ACC112 (cell line): Measurements from ENCODE around the gene MPV17.

Experiments
- H2AFZ ChIP-seq: fragments of 200-600 bp; sonication (generic); one replicate; pipeline ENCODE4 v1.6.0; 2017; ENCODE audit warnings: antibody characterized with exemption, low read length; ENCODE audit not compliant: unreplicated experiment
- H3K27ac ChIP-seq: fragments of 200-600 bp; sonication (generic); 2 replicates; pipeline ENCODE4 v1.5.1; 2014; ENCODE audit warnings: low read depth, mild to moderate bottlenecking, antibody characterized with exemption, low read length, moderate library complexity
- H3K27me3 ChIP-seq: fragments of 200-600 bp; sonication (generic); 2 replicates; pipeline ENCODE4 v1.6.1; 2014; ENCODE audit warnings: mild to moderate bottlenecking, antibody characterized with exemption, low read length, moderate library complexity, mixed read lengths; ENCODE audit not compliant: insufficient read depth
- H3K36me3 ChIP-seq: fragments of 200-600 bp; sonication (generic); 2 replicates; pipeline ENCODE4 v1.6.1; 2016; ENCODE audit warnings: mild to moderate bottlenecking, antibody characterized with exemption, low read length, moderate library complexity, mixed read lengths; ENCODE audit not compliant: insufficient read depth
- H3K4me1 ChIP-seq: fragments of 200-600 bp; sonication (generic); one replicate; pipeline ENCODE4 v1.6.1; 2016; ENCODE audit warnings: low read length, mixed read lengths; ENCODE audit not compliant: insufficient read depth, unreplicated experiment, control insufficient read depth
- H3K4me3 ChIP-seq: fragments of 200-600 bp; sonication (generic); 2 replicates; pipeline ENCODE4 v1.5.1; 2014; ENCODE audit warnings: mild to moderate bottlenecking, low read depth, low read length
- H3K79me2 ChIP-seq: fragments of 200-600 bp; sonication (generic); one replicate; pipeline ENCODE4 v1.6.0; 2016; ENCODE audit warnings: low read length; ENCODE audit not compliant: control insufficient read depth, unreplicated experiment, insufficient read depth

Gene MPV17

DNA sequence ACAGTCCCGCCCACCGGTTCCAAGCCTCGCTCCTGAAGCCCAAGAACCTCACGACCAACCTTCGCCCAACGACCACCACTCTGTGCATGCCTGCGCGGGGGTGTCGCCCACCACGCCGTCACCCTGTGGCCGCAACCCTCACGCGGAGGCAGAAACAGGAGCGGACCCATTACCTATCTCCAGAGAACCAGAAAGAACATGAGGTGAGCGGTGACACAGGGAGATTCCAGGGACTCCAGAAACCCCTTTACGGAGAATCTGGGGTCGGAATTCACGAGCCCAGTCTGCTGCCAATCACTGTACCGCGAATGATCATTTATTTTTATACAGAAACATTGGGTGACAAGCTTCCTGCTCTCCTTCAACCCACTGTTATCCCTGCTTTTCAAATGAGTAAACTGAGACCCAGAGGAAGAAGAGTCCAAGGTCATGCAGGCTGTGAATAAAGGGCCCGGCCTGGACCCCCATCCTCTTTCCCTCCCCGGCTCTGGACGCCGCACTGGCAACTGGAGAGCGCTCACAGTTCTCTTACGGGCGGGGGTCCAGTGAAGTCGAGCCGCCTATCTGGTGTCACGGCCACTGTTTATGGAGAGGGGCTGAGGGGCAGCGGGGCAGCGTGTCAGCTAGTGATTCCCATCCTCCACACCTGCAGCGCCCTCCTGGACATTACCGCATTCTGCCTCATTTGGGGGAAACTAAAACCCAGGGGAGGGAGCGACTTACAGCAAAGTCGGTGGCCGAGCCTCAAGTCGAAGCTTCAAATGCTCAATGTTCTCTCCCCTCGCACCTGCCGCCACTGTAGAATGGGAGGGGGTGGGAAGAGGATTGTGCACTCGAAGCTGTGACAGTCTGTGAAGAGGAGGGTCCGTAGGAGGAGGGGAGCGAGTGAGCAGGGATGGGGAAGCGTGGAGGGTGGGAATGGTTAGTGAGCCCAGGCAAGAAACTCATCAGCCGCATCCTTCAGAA lies 59.3 kb downstream of the MPV17 start:
- no peak overlapping the region for H2AFZ ChIP-seq
- H3K36me3 ChIP-seq: no peaks in the 10 kb centered on the region
- H3K4me1 ChIP-seq: peaks cover 12% of the 10 kb centered on the region
- no peak overlapping the region for H3K27ac ChIP-seq
- H3K27me3 ChIP-seq: peaks cover 73% of the 10 kb centered on the region
- peak overlapping the region; percentile 72 for H3K4me3 ChIP-seq
- no peaks in the 10 kb centered on the region for H3K79me2 ChIP-seq

DNA sequence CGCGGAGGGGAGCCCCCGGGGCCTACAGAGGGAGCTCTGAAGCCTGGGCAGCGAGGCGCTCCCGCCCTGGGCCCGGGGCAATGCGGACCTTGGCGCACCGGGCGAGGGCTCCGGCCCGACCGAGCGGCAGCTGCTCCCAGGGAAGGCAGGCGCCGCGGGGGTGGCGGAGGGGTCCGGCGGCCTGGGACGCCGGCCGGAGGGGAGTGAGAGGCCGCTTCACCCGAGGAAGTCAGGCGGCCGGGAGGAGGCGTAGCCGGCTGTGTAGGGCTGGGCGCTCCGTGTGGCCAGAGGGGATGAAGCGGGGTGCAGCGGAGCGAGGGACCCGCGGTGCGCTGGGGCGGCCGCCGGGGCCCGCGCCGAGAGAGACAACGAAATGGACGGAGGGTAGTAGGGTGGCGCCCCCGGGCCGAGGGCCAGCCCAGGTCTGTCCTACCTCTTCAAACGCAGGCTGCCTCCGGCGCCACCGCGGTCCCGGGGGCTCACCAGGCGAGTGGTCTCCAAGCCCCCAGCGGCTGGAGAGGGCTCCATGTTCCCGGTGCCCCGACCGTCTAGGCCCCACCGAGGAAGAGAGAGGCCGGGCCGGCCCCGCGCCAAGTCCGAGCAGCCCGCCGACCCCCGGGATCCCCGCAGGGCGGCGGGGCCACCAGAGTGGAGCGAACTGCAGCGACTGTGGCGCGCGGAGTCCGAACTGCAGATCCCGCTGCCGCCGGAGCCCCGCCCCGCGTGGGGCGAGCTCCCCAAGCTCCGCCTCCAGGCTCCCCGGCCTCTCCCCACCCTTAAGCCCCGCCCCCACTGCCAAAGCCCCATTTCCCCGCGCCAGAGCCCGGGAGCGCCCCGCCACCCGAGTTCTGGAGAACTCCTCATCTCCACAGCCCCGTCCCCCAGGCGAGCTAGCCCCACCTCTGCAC lies 60.3 kb downstream of the MPV17 start, which contains the start of gene SLC30A3:
SLC30A3 (minus strand) TSS at position 669 of the 908 bp plus-strand sequence; CDS start at position 528, 141 bp downstream.
- H3K36me3 ChIP-seq: no peaks in the 10 kb centered on the region
- H3K4me1 ChIP-seq: peaks cover 12% of the 10 kb centered on the region
- peak within 1 kb of the TSS; percentile 72 for H3K4me3 ChIP-seq
- H3K79me2 ChIP-seq: no peaks in the 10 kb centered on the region
- H3K27me3 ChIP-seq: peaks cover 69% of the 10 kb centered on the region
- peak within 1 kb of the TSS; percentile 65 for H2AFZ ChIP-seq
- no peak within 1 kb of the TSS for H3K27ac ChIP-seq

DNA sequence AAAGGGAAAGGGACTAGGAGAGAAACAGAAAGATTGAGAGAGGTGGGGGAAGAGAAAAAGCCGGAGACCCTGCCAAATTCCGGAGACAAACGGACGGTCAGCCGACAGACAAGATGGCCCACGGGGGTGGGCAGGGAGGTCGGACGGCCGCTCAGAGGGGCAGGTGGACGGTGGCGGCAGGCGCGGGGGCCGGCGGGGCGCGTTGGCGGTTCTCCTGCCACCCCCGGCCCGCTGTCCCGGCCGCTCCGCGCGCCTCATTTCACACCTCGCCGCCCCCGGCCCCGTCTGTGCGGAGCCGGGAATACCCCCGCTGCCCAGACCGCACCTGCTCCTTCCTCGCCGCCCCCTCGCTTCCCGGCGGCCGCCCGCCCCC lies 61.0 kb downstream of the MPV17 start:
- Histone ChIP-seq H3K4me1 (peaks cover 14% of the 10 kb centered on the region), H3K27ac (no peak overlapping the region), H3K79me2 (no peaks in the 10 kb centered on the region), H3K4me3 (peak overlapping the region; percentile 72; the same call in 1 of the 2 replicates), H3K36me3 (no peaks in the 10 kb centered on the region), H2AFZ (no peak overlapping the region), H3K27me3 (peaks cover 69% of the 10 kb centered on the region)

DNA sequence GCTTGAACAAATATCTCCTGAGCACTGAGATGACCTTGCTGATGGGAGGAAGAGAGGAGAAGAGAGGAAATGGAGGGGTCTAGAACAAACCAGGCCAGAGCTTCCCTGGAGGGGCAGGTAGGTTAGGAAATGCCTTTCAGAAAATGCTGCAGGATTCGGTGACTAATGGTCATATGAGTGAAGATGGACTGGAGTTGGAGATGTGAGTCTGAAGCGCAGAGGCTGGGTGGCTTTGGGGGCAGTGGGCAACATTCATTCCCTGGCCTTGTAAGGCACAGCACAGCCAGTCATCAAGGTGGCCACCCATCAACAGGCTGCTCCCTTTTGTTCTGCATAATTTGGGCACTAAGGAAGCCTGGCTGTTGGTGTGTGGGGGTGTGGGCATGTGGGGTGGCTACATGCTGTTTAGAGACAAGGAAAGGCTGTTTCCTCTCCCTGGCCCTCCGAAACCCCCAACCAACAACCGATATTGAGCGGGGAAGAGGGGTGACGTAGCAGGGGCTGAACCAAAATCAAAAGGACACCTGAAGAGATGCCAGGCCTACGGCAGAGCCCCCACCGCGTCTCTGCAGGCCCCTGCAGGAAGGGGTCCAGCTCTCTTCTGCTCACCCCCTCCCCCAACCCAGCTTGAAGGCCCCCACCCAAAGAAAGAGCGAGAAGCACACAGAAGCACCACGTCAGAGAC lies 61.5 kb downstream of the MPV17 start:
- Histone ChIP-seq H3K27me3 (peaks cover 69% of the 10 kb centered on the region), H3K36me3 (no peaks in the 10 kb centered on the region), H3K4me3 (no peak overlapping the region), H3K4me1 (peaks cover 19% of the 10 kb centered on the region), H3K79me2 (no peaks in the 10 kb centered on the region), H2AFZ (no peak overlapping the region), H3K27ac (no peak overlapping the region)
